PC-9 (cell line): Measurements from ENCODE around the gene PHLPP1. TPM values are rescaled to one million over a fixed set of nuclear protein-coding genes. Genes with fewer than 3 reads are reported as not detected.

Experiments
- BruUV-seq: library from RNA; stranded (reverse); fragments of 400-500 nt; replicated peaks from 2 replicates; lab custom pipeline; 2021; lab: Mats Ljungman, UMichigan
- CTCF ChIA-PET: fragments of 300-600 bp; sonication (Branson Sonifier 250); formaldehyde crosslinking; loops from one replicate; lab custom pipeline; 2022; ENCODE audit warnings: antibody characterized with exemption; lab: Charles Lee
- POLR2A ChIA-PET: fragments of 300-600 bp; sonication (Branson Sonifier 250); formaldehyde crosslinking; loops from one replicate; lab custom pipeline; 2022; ENCODE audit warnings: antibody characterized with exemption; ENCODE audit not compliant: unreplicated experiment; lab: Charles Lee
- DNase-seq, 2 experiments: peaks; one replicate each; pipeline versions ENCODE4 v3.0.0 to v3.0.0-alpha.2; 2015 to 2022; ENCODE audit warnings: mixed read lengths in 1 of 2
- H2AFZ ChIP-seq: fragments of 200-600 bp; sonication (generic); 2 replicates; pipeline ENCODE4 v1.8.1; 2017; ENCODE audit warnings: antibody characterized with exemption
- H3F3A ChIP-seq: fragments of 200-600 bp; sonication (generic); 2 replicates; pipeline ENCODE4 v1.8.1; 2017; ENCODE audit warnings: antibody characterized with exemption, mild to moderate bottlenecking, low read depth; ENCODE audit not compliant: insufficient read depth
- H3K27ac ChIP-seq: fragments of 200-600 bp; sonication (generic); 2 replicates; pipeline ENCODE4 v1.6.1; 2016; ENCODE audit warnings: mixed run types
- H3K27me3 ChIP-seq: fragments of 200-600 bp; sonication (generic); 2 replicates; pipeline ENCODE4 v1.6.1; 2016; ENCODE audit warnings: low read depth, mixed run types; ENCODE audit not compliant: insufficient read depth
- H3K36me3 ChIP-seq: fragments of 200-600 bp; sonication (generic); 2 replicates; pipeline ENCODE4 v1.6.1; 2016; ENCODE audit warnings: low read depth, mixed run types
- H3K4me1 ChIP-seq: fragments of 200-600 bp; sonication (generic); replicated peaks from 2 replicates; pipeline ENCODE4 v1.6.1; 2016; ENCODE audit warnings: mixed run types; ENCODE audit not compliant: insufficient read depth
- H3K4me2 ChIP-seq: fragments of 200-600 bp; sonication (generic); 2 replicates; pipeline ENCODE4 v1.6.1; 2017; ENCODE audit warnings: mixed run types
- H3K4me3 ChIP-seq: fragments of 200-600 bp; sonication (generic); 2 replicates; pipeline ENCODE4 v1.6.1; 2016; ENCODE audit warnings: mixed run types
- H3K79me2 ChIP-seq: fragments of 200-600 bp; sonication (generic); 2 replicates; pipeline ENCODE4 v1.6.1; 2017; ENCODE audit warnings: low read depth, mixed run types
- H3K9me2 ChIP-seq: fragments of 200-600 bp; sonication (generic); 2 replicates; pipeline ENCODE4 v1.8.1; 2017; ENCODE audit warnings: mild to moderate bottlenecking; ENCODE audit not compliant: insufficient read depth
- H3K9me3 ChIP-seq: fragments of 200-600 bp; sonication (generic); 2 replicates; pipeline ENCODE4 v1.8.1; 2016; ENCODE audit warnings: low read depth; ENCODE audit not compliant: insufficient read depth
- H4K20me1 ChIP-seq: fragments of 200-600 bp; sonication (generic); 2 replicates; pipeline ENCODE4 v1.8.1; 2017; ENCODE audit not compliant: insufficient read depth
- CTCF ChIP-seq: fragments of 200-600 bp; sonication (generic); conservative IDR thresholded peaks from 2 replicates; pipeline ENCODE4 v1.6.1; 2017; ENCODE audit warnings: mixed run types, antibody characterized with exemption, mild to moderate bottlenecking, moderate library complexity
- EZH2 ChIP-seq: fragments of 200-600 bp; sonication (generic); IDR thresholded peaks from 2 replicates; pipeline ENCODE4 v1.8.0; 2017; ENCODE audit warnings: antibody characterized with exemption, low read depth
- intact Hi-C: fragments of 100-400 bp; cut with micrococcal nuclease; formaldehyde crosslinking; loops from one replicate; pipeline ENCODE4 v1.10.0; 2022; ENCODE audit not compliant: unreplicated experiment
- total RNA-seq: library from RNA; stranded (reverse); gene quantifications from 2 replicates; pipeline ENCODE4 v1.2.3, GENCODE V29; 2021

The PHLPP1 gene
- total RNA-seq, 1 experiment from 2014 or later: 21.1 TPM

GRCh38 chr18:62938006-62938405 is 222.7 kb downstream of the PHLPP1 start:
- no peaks in the 10 kb centered on the region for H3F3A ChIP-seq
- no peak for TF ChIP-seq CTCF
- no peak for TF ChIP-seq EZH2
- ChIA-PET CTCF (no interaction called here), POLR2A (no interaction called here)
- peaks cover 7% of the 10 kb centered on the region; the same call in 1 of the 2 replicates for H3K4me1 ChIP-seq
- intact Hi-C loops: no loop called here
- no peak overlapping the region for H2AFZ ChIP-seq
- no peaks in the 10 kb centered on the region; the same call in 1 of the 2 replicates for H3K9me2 ChIP-seq
- H3K79me2 ChIP-seq: no peaks in the 10 kb centered on the region
- H3K4me3 ChIP-seq: no peak overlapping the region
- no peaks in the 10 kb centered on the region for H3K9me3 ChIP-seq
- H3K36me3 ChIP-seq: no peaks in the 10 kb centered on the region; the same call in 1 of the 2 replicates
- no peak for DNase-seq
- no peaks in the 10 kb centered on the region for H4K20me1 ChIP-seq
- no peak overlapping the region for H3K4me2 ChIP-seq
- H3K27ac ChIP-seq: no peak overlapping the region
- no TSS peak for BruUV-seq
- no peaks in the 10 kb centered on the region for H3K27me3 ChIP-seq

GRCh38 chr18:62938487-62938886 is 223.1 kb downstream of the PHLPP1 start:
- intact Hi-C loops: no loop called here
- CTCF ChIA-PET: no interaction called here
- POLR2A ChIA-PET: no interaction called here
- Histone ChIP-seq H3K27me3 (no peaks in the 10 kb centered on the region), H3K9me3 (no peaks in the 10 kb centered on the region), H3K79me2 (no peaks in the 10 kb centered on the region), H3K9me2 (no peaks in the 10 kb centered on the region; the same call in 1 of the 2 replicates), H3K4me1 (peaks cover 7% of the 10 kb centered on the region; the same call in 1 of the 2 replicates), H3K27ac (no peak overlapping the region), H2AFZ (no peak overlapping the region), H4K20me1 (no peaks in the 10 kb centered on the region), H3K36me3 (no peaks in the 10 kb centered on the region; the same call in 1 of the 2 replicates), H3F3A (no peaks in the 10 kb centered on the region), H3K4me2 (no peak overlapping the region), H3K4me3 (no peak overlapping the region)
- no peak for DNase-seq
- no TSS peak for BruUV-seq
- TF ChIP-seq CTCF: no peak
- TF ChIP-seq EZH2: no peak

- DNase-seq: no peak
- Histone ChIP-seq H3K4me3 (no peak overlapping the region), H3K9me3 (no peaks in the 10 kb centered on the region), H3K36me3 (no peaks in the 10 kb centered on the region; the same call in 1 of the 2 replicates), H3K4me1 (peaks cover 7% of the 10 kb centered on the region; the same call in 1 of the 2 replicates), H3K27ac (no peak overlapping the region), H2AFZ (no peak overlapping the region), H3K27me3 (no peaks in the 10 kb centered on the region), H3K4me2 (no peak overlapping the region), H3F3A (no peaks in the 10 kb centered on the region), H3K79me2 (no peaks in the 10 kb centered on the region), H4K20me1 (no peaks in the 10 kb centered on the region), H3K9me2 (no peaks in the 10 kb centered on the region; the same call in 1 of the 2 replicates)
- BruUV-seq: no TSS peak
- POLR2A ChIA-PET: no interaction called here
- TF ChIP-seq CTCF (no peak), EZH2 (no peak)
- CTCF ChIA-PET: no interaction called here
- intact Hi-C loops: no loop called here
These were observed 224.1 kb downstream of the PHLPP1 start for GRCh38 chr18:62939433-62939832.
